Neural crest cell (in vitro differentiated cells): Measurements from ENCODE around the gene ARIH2. TPM values are rescaled to one million over a fixed set of nuclear protein-coding genes. Genes with fewer than 3 reads are reported as not detected.

ENCODE experiments used
- DNase-seq: peaks from one replicate; pipeline ENCODE4 v3.0.0; 2021; ENCODE audit warnings: low read depth, mixed read lengths, low spot score
- H3K27ac Mint-ChIP-seq: one replicate; pipeline ENCODE4 v1.8.0; 2021; ENCODE audit warnings: mild to moderate bottlenecking, mixed read lengths; ENCODE audit not compliant: unreplicated experiment
- H3K27me3 Mint-ChIP-seq: 2 replicates; pipeline ENCODE4 v1.8.0; 2021; ENCODE audit warnings: low read depth, mild to moderate bottlenecking, mixed read lengths
- H3K36me3 Mint-ChIP-seq: 2 replicates; pipeline ENCODE4 v1.8.0; 2021; ENCODE audit warnings: low read depth, mild to moderate bottlenecking, mixed read lengths
- H3K4me1 Mint-ChIP-seq: 2 replicates; pipeline ENCODE4 v1.8.0; 2021; ENCODE audit warnings: mixed read lengths
- H3K4me3 Mint-ChIP-seq: one replicate; pipeline ENCODE4 v1.8.0; 2021; ENCODE audit warnings: mild to moderate bottlenecking, mixed read lengths
- H3K9me3 Mint-ChIP-seq: 2 replicates; pipeline ENCODE4 v1.8.0; 2021; ENCODE audit warnings: mixed read lengths
- total RNA-seq: library from RNA; stranded (reverse); gene quantifications from 2 replicates; pipeline ENCODE4 v1.2.1, GENCODE V29; 2021
- TF ChIP-seq, protein P1 (sequence below): fragments of 200-600 bp; sonication (generic); conservative IDR thresholded peaks from 2 replicates; pipeline ENCODE4 v1.5.0; 2021; ENCODE audit warnings: antibody characterized with exemption, mild to moderate bottlenecking

The ARIH2 gene
- total RNA-seq, 1 donor from 2014 or later: 91.7 TPM

DNA sequence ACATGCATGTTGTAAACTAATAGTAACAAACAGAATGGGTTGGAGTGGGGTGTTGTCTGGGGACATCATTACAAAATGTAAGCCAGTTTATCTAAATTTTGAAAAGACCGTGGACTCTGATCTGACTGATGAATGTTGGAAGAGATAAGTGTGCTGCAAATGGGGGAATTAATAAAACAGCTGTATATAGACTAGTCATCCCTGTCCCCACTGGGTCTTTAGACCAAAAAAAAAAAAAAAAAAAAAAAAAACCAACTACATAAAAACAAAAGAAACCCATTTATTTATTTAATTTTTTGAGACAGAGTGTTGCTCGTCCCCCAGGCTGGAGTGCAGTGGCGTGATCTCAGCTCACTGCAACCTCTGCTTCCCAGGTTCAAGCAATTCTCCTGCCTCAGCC, 20.0 kb downstream of the ARIH2 start:
- Mint-ChIP-seq H3K27me3 (no peaks in the 10 kb centered on the region), H3K27ac (no peak overlapping the region), H3K9me3 (no peaks in the 10 kb centered on the region), H3K4me1 (no peaks in the 10 kb centered on the region), H3K4me3 (no peak overlapping the region), H3K36me3 (peaks cover 23% of the 10 kb centered on the region)
- DNase-seq: no peak
- TF ChIP-seq, protein P1, sequence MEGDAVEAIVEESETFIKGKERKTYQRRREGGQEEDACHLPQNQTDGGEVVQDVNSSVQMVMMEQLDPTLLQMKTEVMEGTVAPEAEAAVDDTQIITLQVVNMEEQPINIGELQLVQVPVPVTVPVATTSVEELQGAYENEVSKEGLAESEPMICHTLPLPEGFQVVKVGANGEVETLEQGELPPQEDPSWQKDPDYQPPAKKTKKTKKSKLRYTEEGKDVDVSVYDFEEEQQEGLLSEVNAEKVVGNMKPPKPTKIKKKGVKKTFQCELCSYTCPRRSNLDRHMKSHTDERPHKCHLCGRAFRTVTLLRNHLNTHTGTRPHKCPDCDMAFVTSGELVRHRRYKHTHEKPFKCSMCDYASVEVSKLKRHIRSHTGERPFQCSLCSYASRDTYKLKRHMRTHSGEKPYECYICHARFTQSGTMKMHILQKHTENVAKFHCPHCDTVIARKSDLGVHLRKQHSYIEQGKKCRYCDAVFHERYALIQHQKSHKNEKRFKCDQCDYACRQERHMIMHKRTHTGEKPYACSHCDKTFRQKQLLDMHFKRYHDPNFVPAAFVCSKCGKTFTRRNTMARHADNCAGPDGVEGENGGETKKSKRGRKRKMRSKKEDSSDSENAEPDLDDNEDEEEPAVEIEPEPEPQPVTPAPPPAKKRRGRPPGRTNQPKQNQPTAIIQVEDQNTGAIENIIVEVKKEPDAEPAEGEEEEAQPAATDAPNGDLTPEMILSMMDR: no peak

DNA sequence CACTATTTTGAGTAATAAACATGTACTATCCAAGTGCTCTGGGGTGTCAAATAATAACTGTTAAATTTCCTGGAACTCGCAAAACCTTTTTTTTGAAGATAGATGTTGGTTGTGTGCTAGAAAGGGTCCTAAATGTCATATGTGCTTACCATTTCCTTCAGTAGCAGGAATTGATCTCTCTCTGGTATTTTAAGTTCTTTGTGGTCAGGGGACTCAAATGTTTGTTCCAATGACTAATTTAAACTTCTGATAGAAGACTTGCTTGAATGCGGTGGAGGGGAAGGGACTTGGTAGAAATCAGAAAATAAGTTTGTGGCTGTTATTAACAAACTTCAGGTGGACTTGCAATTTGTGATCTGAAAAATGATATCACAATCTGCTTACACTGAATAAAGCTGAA, 26.8 kb downstream of the ARIH2 start:
- no peak overlapping the region for H3K27ac Mint-ChIP-seq
- H3K36me3 Mint-ChIP-seq: peaks cover 12% of the 10 kb centered on the region
- H3K9me3 Mint-ChIP-seq: no peaks in the 10 kb centered on the region
- H3K4me1 Mint-ChIP-seq: peaks cover 11% of the 10 kb centered on the region
- TF ChIP-seq, protein P1: no peak
- no peak overlapping the region for H3K4me3 Mint-ChIP-seq
- DNase-seq: no peak
- H3K27me3 Mint-ChIP-seq: no peaks in the 10 kb centered on the region

DNA sequence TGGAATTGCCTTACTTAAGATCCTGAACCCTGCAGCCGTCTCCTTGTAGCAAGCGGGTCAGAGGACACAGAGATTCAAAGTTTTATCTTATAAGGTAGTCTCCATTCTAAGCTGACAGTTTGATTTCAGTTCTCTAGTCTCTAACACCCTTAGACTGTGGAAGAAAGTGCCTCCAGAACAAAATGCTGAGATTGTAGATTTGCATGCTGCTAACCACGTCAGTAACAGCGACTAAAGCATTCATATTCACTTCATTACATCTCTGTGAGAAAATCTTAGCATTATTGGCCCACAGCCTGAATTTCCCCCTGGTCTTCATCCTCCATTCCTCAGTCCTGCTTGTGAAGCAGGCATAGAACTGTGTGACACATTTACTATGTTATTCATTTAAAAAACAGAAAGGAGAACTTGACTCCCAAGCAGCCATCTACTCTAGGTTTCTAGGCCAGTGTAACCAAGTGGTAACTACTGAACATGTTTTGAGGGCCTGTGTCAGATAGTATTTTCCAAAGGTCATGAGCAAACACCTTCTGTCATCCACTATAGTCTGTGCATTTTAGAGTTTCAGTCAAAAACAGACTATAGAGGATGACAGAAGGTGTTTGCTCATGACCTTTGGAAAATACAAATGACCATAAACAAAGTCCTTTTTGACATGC, 27.4 kb downstream of the ARIH2 start:
- no peak for DNase-seq
- Mint-ChIP-seq H3K4me1 (peaks cover 11% of the 10 kb centered on the region), H3K27ac (no peak overlapping the region), H3K4me3 (no peak overlapping the region), H3K36me3 (peaks cover 12% of the 10 kb centered on the region), H3K9me3 (no peaks in the 10 kb centered on the region), H3K27me3 (no peaks in the 10 kb centered on the region)
- TF ChIP-seq, protein P1: no peak

DNA sequence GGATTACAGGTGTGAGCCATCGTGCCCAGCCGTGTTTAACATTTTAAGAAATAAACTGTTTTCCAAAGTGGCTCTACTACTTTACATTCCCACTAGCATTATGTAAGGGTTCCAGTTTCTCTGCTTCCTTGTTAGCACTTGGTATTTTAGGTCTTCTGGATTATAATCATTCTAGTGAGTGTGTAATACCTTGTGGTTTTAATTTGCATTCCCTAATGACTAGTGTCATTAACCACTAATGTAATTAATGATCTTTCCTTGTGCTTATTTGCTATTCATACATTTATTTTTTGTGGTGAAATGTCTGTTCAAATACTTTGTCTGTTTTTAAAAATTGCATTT, 30.7 kb downstream of the ARIH2 start:
- Mint-ChIP-seq H3K27me3 (no peaks in the 10 kb centered on the region), H3K4me3 (no peak overlapping the region), H3K36me3 (peaks cover 12% of the 10 kb centered on the region), H3K9me3 (no peaks in the 10 kb centered on the region), H3K27ac (no peak overlapping the region), H3K4me1 (peaks cover 11% of the 10 kb centered on the region)
- no peak for DNase-seq
- TF ChIP-seq, protein P1: no peak

DNA sequence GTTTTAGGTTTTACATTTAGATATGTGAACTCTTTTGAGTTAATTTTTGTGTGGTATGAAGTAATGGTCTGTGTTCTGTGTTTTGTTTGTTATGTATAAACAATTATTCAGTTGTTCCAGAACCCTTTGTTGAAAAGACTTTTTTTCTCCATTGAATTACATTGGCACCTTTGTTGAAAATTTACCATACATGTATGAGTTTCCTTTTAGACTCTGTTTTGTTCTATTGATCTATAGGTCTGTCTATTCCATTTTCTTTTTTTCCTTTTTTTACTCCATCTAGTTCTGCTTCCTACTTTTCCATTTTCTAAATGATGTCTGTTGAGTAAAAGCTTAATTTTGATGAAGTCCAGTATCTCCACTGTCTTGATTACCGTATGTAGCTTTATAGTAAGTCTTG, 31.4 kb downstream of the ARIH2 start:
- TF ChIP-seq, protein P1: no peak
- no peak overlapping the region for H3K27ac Mint-ChIP-seq
- DNase-seq: no peak
- H3K36me3 Mint-ChIP-seq: peaks cover 8% of the 10 kb centered on the region
- H3K4me3 Mint-ChIP-seq: no peak overlapping the region
- no peaks in the 10 kb centered on the region for H3K27me3 Mint-ChIP-seq
- peaks cover 11% of the 10 kb centered on the region for H3K4me1 Mint-ChIP-seq
- no peaks in the 10 kb centered on the region for H3K9me3 Mint-ChIP-seq
